GM08714 (cell line): ENCODE results near the gene TBXAS1.

Experiments
- H3K4me3 ChIP-seq: fragments of 200-500 bp; sonication (Bioruptor generic); 2 replicates; pipeline ENCODE4 v1.5.1; 2014; ENCODE audit warnings: mild to moderate bottlenecking, low read length, inconsistent platforms
- ZNF274 ChIP-seq: IDR thresholded peaks from 2 replicates; pipeline ENCODE4 v1.6.1; 2012; ENCODE audit warnings: mild to moderate bottlenecking, low read depth, low read length

Gene TBXAS1

GRCh38 chr7:139958599-139959284 is 129.7 kb downstream of the TBXAS1 start:
- H3K4me3 ChIP-seq = no peak overlapping the region
- TF ChIP-seq ZNF274 = no peak

- H3K4me3 ChIP-seq = no peak overlapping the region
- no peak for TF ChIP-seq ZNF274
Observed at GRCh38 chr7:139959285-139959628, 130.2 kb downstream of the TBXAS1 start.

- TF ChIP-seq ZNF274 = no peak
- H3K4me3 ChIP-seq = no peak overlapping the region
Observed at GRCh38 chr7:139959718-139960117, 130.7 kb downstream of the TBXAS1 start.

GRCh38 chr7:139960157-139960556 is 131.1 kb downstream of the TBXAS1 start:
- no peak overlapping the region for H3K4me3 ChIP-seq
- TF ChIP-seq ZNF274 = no peak

- no peak for TF ChIP-seq ZNF274
- H3K4me3 ChIP-seq = no peak overlapping the region
Observed at GRCh38 chr7:139965942-139966628, 137.0 kb downstream of the TBXAS1 start.

- no peak overlapping the region for H3K4me3 ChIP-seq
- no peak for TF ChIP-seq ZNF274
Observed at GRCh38 chr7:139966949-139967348, 137.9 kb downstream of the TBXAS1 start.

GRCh38 chr7:139968931-139969330 is 139.9 kb downstream of the TBXAS1 start:
- no peak overlapping the region for H3K4me3 ChIP-seq
- no peak for TF ChIP-seq ZNF274

GRCh38 chr7:139972029-139972428 is 143.0 kb downstream of the TBXAS1 start:
- H3K4me3 ChIP-seq = no peak overlapping the region
- TF ChIP-seq ZNF274 = no peak

GRCh38 chr7:139973101-139974050 is 144.3 kb downstream of the TBXAS1 start:
- H3K4me3 ChIP-seq = no peak overlapping the region
- no peak for TF ChIP-seq ZNF274

GRCh38 chr7:139974179-139974811 is 145.2 kb downstream of the TBXAS1 start:
- H3K4me3 ChIP-seq = no peak overlapping the region
- TF ChIP-seq ZNF274 = no peak

- H3K4me3 ChIP-seq = no peak overlapping the region
- no peak for TF ChIP-seq ZNF274
Observed at GRCh38 chr7:139976055-139976837, 147.2 kb downstream of the TBXAS1 start.

GRCh38 chr7:139976838-139977656 is 148.0 kb downstream of the TBXAS1 start:
- no peak for TF ChIP-seq ZNF274
- no peak overlapping the region for H3K4me3 ChIP-seq

GRCh38 chr7:139981511-139981895 is 152.4 kb downstream of the TBXAS1 start:
- no peak for TF ChIP-seq ZNF274
- H3K4me3 ChIP-seq = no peak overlapping the region
